Stomach (tissue), 9 donors: ENCODE measurements around the gene LILRB5. TPM values are rescaled to one million over a fixed set of nuclear protein-coding genes. Genes with fewer than 3 reads are reported as not detected.
"Not testable (repeated sequence)": the region's sequence is repeated elsewhere in the genome, so short reads cannot be mapped to it uniquely, and the experiment has no call there.

Experiments
- DNase-seq, 2 donors: peaks; one replicate each; pipeline versions ENCODE4 v3.0.0 to v3.0.0-alpha.2; 2013 to 2019
- H3K27ac ChIP-seq, 5 donors: fragments of 200-600 bp in 4 of 5; sonication (generic) in 4 of 5; one replicate each; pipeline ENCODE4 v1.5.1; 2013 to 2019; ENCODE audit warnings: mild to moderate bottlenecking in 1 of 5, moderate library complexity in 1 of 5
- H3K27me3 ChIP-seq, 3 donors: fragments of 200-600 bp; sonication (generic); one replicate each; pipeline ENCODE4 v1.5.1; 2017 to 2019; ENCODE audit warnings: mixed run types in 1 of 3
- H3K36me3 ChIP-seq, 4 donors: fragments of 200-600 bp; sonication (generic); 1 replicate in 3 of 4; 2 replicates in 1 of 4; pipeline ENCODE4 v1.5.1; 2016 to 2019
- H3K4me1 ChIP-seq, 4 donors: fragments of 200-600 bp; sonication (generic); one replicate each; pipeline ENCODE4 v1.5.1; 2016 to 2019
- H3K4me3 ChIP-seq, 4 donors: fragments of 200-600 bp; sonication (generic) in 3 of 4; one replicate each; pipeline ENCODE4 v1.5.1; 2016 to 2019; ENCODE audit warnings: mild to moderate bottlenecking in 1 of 4
- H3K9me3 ChIP-seq, 4 donors: fragments of 200-600 bp; sonication (generic); one replicate each; pipeline ENCODE4 v1.5.1; 2016 to 2019
- EP300 ChIP-seq: sonication (generic); formaldehyde crosslinking; IDR thresholded peaks from one replicate; pipeline ENCODE4 v1.6.1; 2017; ENCODE audit warnings: antibody characterized with exemption
- POLR2A ChIP-seq, 4 donors: fragments of 450-650 bp; IDR thresholded peaks; one replicate each; pipeline ENCODE4 v1.6.1; 2016; ENCODE audit warnings: antibody characterized with exemption in 4 of 4, control low read depth in 2 of 4, mild to moderate bottlenecking in 1 of 4, moderate library complexity in 1 of 4
- POLR2AphosphoS5 ChIP-seq, 3 donors: sonication (generic); formaldehyde crosslinking; IDR thresholded peaks; one replicate each; pipeline ENCODE4 v1.6.1; 2016; ENCODE audit warnings: antibody characterized with exemption in 3 of 3
- WGBS, 5 donors: extraction: QIAGEN DNeasy Blood & Tissue Kit in 3 of 5; methylation state at CpG; one replicate each; pipeline versions ENCODE4 v1.1.5 to v1.1.7; 2013 to 2018; 5-methylcytosine and 5-hydroxymethylcytosine counted together
- intact Hi-C: fragments of 100-400 bp; cut with DNase I; formaldehyde crosslinking; loops from one replicate; pipeline ENCODE4 v1.15.1; 2023; ENCODE audit warnings: low total_unique reads
- polyA plus RNA-seq, 3 donors: library from polyadenylated mRNA; stranded (reverse); fragments of 200-250 nt; gene quantifications; one replicate each; pipeline ENCODE4 v1.2.3, GENCODE V29; 2013
- total RNA-seq, 5 donors: library from RNA; depleted of rRNA; stranded (reverse); fragments of >200 nt; gene quantifications; one replicate each; pipeline versions ENCODE4 v1.1.0 to v1.2.3, GENCODE V29; 2014 to 2016
- TF ChIP-seq, protein P1 (sequence below), 7 experiments: fragments of 450-650 bp in 4 of 7; fragments of 200-600 bp in 3 of 7; sonication (generic) in 3 of 7; IDR thresholded peaks; one replicate each; pipeline ENCODE4 v1.5.1; 2016 to 2019; ENCODE audit warnings: antibody characterized with exemption in 7 of 7, control low read depth in 2 of 7, mild to moderate bottlenecking in 1 of 7
- donor health status: healthy with polysubstance abuse.
- donor health status: Bipolar disorder and iron deficiency.
- donor health status: healthy.

The LILRB5 gene
- total and polyA plus RNA-seq, 8 donors, result 0.28 to 40.8 (median 3.1) TPM; not detected in 1

- Histone ChIP-seq H3K9me3 (no peaks in the 10 kb centered on the region), H3K4me3 (no peak overlapping the region), H3K4me1 (no peaks in the 10 kb centered on the region), H3K36me3 (no peaks in the 10 kb centered on the region), H3K27ac (no peak overlapping the region), H3K27me3 (peaks cover 0 to 27% (median 0%) of the 10 kb centered on the region in 3 donors)
- DNase-seq, result no peak
- intact Hi-C loops, result no loop called here
- WGBS, 5 donors, result 65 to 77% (median 72%) methylated on average over 4 of the region's 4 CpGs
- TF ChIP-seq POLR2A (IDR thresholded peaks at IDR 0.05) (no peak), POLR2AphosphoS5 (IDR thresholded peaks at IDR 0.05) (no peak), EP300 (no peak)
- TF ChIP-seq, protein P1, sequence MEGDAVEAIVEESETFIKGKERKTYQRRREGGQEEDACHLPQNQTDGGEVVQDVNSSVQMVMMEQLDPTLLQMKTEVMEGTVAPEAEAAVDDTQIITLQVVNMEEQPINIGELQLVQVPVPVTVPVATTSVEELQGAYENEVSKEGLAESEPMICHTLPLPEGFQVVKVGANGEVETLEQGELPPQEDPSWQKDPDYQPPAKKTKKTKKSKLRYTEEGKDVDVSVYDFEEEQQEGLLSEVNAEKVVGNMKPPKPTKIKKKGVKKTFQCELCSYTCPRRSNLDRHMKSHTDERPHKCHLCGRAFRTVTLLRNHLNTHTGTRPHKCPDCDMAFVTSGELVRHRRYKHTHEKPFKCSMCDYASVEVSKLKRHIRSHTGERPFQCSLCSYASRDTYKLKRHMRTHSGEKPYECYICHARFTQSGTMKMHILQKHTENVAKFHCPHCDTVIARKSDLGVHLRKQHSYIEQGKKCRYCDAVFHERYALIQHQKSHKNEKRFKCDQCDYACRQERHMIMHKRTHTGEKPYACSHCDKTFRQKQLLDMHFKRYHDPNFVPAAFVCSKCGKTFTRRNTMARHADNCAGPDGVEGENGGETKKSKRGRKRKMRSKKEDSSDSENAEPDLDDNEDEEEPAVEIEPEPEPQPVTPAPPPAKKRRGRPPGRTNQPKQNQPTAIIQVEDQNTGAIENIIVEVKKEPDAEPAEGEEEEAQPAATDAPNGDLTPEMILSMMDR (IDR thresholded peaks at IDR 0.05), result no peak
Observed at GRCh38 chr19:54287456-54287855, 30.4 kb upstream of the LILRB5 start.

DNA sequence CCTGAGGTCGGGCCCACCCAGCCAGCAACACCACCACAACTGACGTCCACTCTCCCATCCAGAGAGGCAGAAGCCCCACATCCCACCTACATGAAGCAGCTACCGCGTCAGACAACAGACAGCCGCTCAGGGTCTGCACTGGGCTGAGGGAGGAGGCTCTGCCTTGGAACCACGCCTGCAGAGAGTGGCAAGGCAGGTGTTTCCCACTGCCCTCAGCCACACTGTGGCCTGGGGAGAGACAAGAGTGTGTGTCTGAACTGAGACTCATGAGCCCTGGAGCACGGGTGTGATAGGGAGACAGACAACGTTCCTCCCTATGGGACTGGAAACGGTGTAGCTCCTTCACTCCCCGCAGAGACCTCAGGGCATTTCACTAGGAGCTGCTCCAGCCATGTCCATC is 29.2 kb upstream of the LILRB5 start:
- DNase-seq, intact Hi-C loops: not testable (repeated sequence)

GRCh38 chr19:54285427-54286056 is 28.5 kb upstream of the LILRB5 start:
- H3K27ac ChIP-seq, DNase-seq, intact Hi-C loops, H3K4me3 ChIP-seq, H3K36me3 ChIP-seq, H3K4me1 ChIP-seq, H3K9me3 ChIP-seq: not testable (repeated sequence)
- H3K27me3 ChIP-seq, result peaks cover 0 to 29% (median 6%) of the 10 kb centered on the region in 3 donors
- WGBS, 5 donors, result 55 to 80% (median 62%) methylated on average over 2 to 11 of the region's 12 CpGs

More for the DNA sequence above, 29.2 kb upstream of the LILRB5 start:
- H3K4me3 ChIP-seq, H3K36me3 ChIP-seq, H3K4me1 ChIP-seq, H3K9me3 ChIP-seq, H3K27ac ChIP-seq: not testable (repeated sequence)
- WGBS, 5 donors, result 50 to 70% (median 60%) methylated on average over 2 to 10 of the region's 10 CpGs
- peaks cover 0 to 32% (median 6%) of the 10 kb centered on the region in 3 donors for H3K27me3 ChIP-seq

DNA sequence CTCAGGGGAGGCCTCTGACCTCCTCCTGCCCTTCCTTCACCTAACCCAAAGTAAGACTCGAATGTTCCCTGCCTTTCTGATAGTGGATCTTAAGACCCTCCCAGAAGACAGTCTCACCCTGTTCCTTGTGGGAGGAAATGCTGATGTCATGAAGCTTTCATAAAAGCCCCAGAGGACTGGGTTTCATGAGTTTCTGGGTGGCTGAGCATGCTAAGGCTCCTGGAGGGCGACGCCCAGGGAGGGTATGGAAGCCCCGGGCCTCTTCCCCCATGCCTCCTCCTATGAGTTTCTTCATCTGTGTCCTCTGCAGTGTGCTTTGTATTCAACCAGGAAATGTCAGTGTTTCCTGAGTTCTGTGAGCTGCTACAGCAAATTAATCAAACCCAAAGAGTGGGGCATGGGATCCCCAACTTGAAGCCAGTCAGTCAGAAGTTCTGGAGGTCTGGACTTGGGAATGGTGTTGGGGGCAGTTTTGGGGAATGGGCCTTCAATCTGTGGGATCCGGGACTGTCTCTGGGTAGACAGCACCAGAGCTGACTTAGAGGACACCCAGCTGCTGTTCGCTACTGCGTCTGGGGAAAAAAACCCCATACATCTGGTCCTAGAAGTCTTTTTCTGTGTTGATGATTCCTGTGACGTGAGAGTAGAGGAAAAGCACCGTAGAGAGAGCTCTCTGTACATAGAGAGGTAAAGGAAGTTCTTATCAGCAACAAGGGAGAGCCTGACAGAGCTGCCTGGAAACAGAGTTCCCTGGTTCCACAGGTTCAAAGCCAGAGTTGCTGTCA is 25.8 kb upstream of the LILRB5 start:
- no peak for TF ChIP-seq EP300
- TF ChIP-seq POLR2A (IDR thresholded peaks at IDR 0.05), result no peak
- TF ChIP-seq, protein P1 (IDR thresholded peaks at IDR 0.05), result no peak
- TF ChIP-seq POLR2AphosphoS5 (IDR thresholded peaks at IDR 0.05), result no peak
- no peak overlapping the region for H3K4me3 ChIP-seq
- no peaks in the 10 kb centered on the region for H3K9me3 ChIP-seq
- peak overlapping the region in 1 of 5 donors; percentile 32 for H3K27ac ChIP-seq
- 41 to 52% (median 47%) methylated on average over 5 to 9 of the region's 9 CpGs for WGBS, 5 donors
- no peaks in the 10 kb centered on the region for H3K36me3 ChIP-seq
- no peaks in the 10 kb centered on the region for H3K4me1 ChIP-seq
- DNase-seq, result no peak
- peaks cover 0 to 48% (median 9%) of the 10 kb centered on the region in 3 donors for H3K27me3 ChIP-seq
- intact Hi-C loops, result loop anchor here (5.0 kb wide), 1 partner anchor 304 kb away; no protein-coding TSS in a partner anchor

GRCh38 chr19:54281729-54282075 is 24.6 kb upstream of the LILRB5 start:
- not testable (repeated sequence) for H3K4me3 ChIP-seq, H3K27ac ChIP-seq, DNase-seq, H3K4me1 ChIP-seq, H3K9me3 ChIP-seq, H3K36me3 ChIP-seq
- WGBS, 5 donors, result 69 to 79% (median 74%) methylated on average over 5 of the region's 5 CpGs
- intact Hi-C loops, result loop anchor here (5.0 kb wide), 1 partner anchor 306 kb away; no protein-coding TSS in a partner anchor
- peaks cover 0 to 58% (median 9%) of the 10 kb centered on the region in 3 donors for H3K27me3 ChIP-seq
